ENCODE measurements around the gene TUBGCP6. TPM values are rescaled to one million over a fixed set of nuclear protein-coding genes. Genes with fewer than 3 reads are reported as not detected.

Gene TUBGCP6
- total RNA-seq, 1 experiment from 2014 or later, result 38.6 TPM

DNA sequence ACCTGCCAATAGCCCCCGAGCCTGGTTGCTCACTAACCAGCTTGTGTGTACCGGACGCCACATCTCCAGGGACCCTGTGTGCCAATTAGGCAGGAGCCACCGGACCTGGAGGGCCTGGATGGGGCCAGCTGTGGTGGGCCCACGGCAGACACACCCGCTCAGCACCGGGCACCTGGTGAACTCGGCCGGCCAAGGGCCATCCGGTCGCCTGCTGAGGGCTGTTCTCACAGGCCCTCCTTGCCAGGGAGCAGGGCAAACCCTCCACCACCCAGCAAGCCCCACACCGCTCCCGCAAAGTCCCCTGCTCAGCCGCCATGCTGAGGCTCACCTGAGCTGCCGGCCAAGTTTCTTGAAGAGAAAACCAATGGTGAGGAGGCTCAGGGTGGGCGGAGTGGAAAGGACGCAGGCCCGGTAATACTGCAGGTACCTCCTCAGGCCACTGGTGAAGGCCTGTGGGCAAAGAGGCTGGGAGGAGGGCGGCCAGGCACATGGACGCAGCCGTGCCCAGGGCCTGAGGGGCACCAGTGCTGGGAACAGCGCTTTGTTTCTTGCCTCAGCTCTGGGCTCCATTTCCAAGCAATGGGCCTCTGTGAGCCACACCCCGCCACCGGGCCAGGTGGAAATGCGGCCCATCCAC, 17.1 kb downstream of the TUBGCP6 start:
- peaks cover 9 to 10% of the 10 kb centered on the region in 2 experiments; a peak in 2 of 4 replicates for H3K36me3 ChIP-seq (ENCODE audit: control insufficient read depth in 1 of 2, insufficient read depth in 2 of 2, low read length in 2 of 2)
- H3K9me3 ChIP-seq (ENCODE audit: control insufficient read depth in 1 of 2, insufficient read depth in 1 of 2, low read depth in 1 of 2, low read length in 2 of 2), result no peaks in the 10 kb centered on the region
- no peaks in the 10 kb centered on the region for H4K20me1 ChIP-seq (ENCODE audit: insufficient read depth)
- CTCF ChIA-PET, result no interaction called here
- peaks cover 9% of the 10 kb centered on the region for H3K79me2 ChIP-seq (ENCODE audit: insufficient read depth, low read length)
- H3K9me2 ChIP-seq (ENCODE audit: insufficient read depth), result no peaks in the 10 kb centered on the region
- RAD21 ChIA-PET (ENCODE audit: low non-redundant PET in 1 of 2, low total read pairs in 2 of 2, uncharacterized antibody in 2 of 2, unreplicated experiment in 2 of 2), result no interaction called here
- no peak overlapping the region for H3K9ac ChIP-seq (ENCODE audit: low read length)
- no peaks in the 10 kb centered on the region for H3K4me1 ChIP-seq (ENCODE audit: control insufficient read depth in 1 of 2, insufficient read depth in 2 of 2, low read length in 2 of 2)
- DNase-seq (ENCODE audit: low read depth, low spot score) (no peak), ATAC-seq (no peak)
- no peaks in the 10 kb centered on the region for H3K27me3 ChIP-seq (ENCODE audit: insufficient read depth, low read length)
- no peak overlapping the region for H3K27ac ChIP-seq (ENCODE audit: low read depth, low read length)
- H3K4me3 ChIP-seq (replicated peaks in 1 of 2; ENCODE audit: low read depth in 1 of 2, low read length in 2 of 2), result no peak overlapping the region
- no TSS peak for BruUV-seq (replicated peaks)
- POLR2A ChIA-PET, result no interaction called here
- intact Hi-C loops (cut with micrococcal nuclease), result no loop called here
- TF ChIP-seq CBX3 (IDR thresholded peaks at IDR 0.05; ENCODE audit: low read depth) (no peak), SIN3A (IDR thresholded peaks at IDR 0.05; ENCODE audit: low read depth) (no peak), JUND (IDR thresholded peaks at IDR 0.05) (no peak), RAD21 (IDR thresholded peaks at IDR 0.05; ENCODE audit: low read depth) (no peak), ELF1 (IDR thresholded peaks at IDR 0.05; ENCODE audit: borderline replicate concordance, low read depth) (no peak), TCF7L2 (IDR thresholded peaks at IDR 0.05; ENCODE audit: borderline replicate concordance, extremely low read depth, insufficient read depth, insufficient read length) (no peak), EGR1 (IDR thresholded peaks at IDR 0.05; ENCODE audit: low read depth) (no peak), SRF (IDR thresholded peaks at IDR 0.05; ENCODE audit: low read depth) (no peak), SP1 (IDR thresholded peaks at IDR 0.05; ENCODE audit: low read depth) (no peak), FOSL1 (IDR thresholded peaks at IDR 0.05; ENCODE audit: low read depth) (no peak), POLR2AphosphoS5 (IDR thresholded peaks at IDR 0.05; ENCODE audit: low read depth, low read length) (no peak), EZH2phosphoT487 (IDR thresholded peaks at IDR 0.05; ENCODE audit: borderline replicate concordance) (no peak), CEBPB (IDR thresholded peaks at IDR 0.05; ENCODE audit: low read depth) (no peak), POLR2A (IDR thresholded peaks at IDR 0.05; ENCODE audit: borderline replicate concordance, extremely low read depth, insufficient read depth, insufficient read length) (no peak), EZH2 (IDR thresholded peaks at IDR 0.05) (no peak), YY1 (IDR thresholded peaks at IDR 0.05; ENCODE audit: extremely low read depth, insufficient replicate concordance, low read depth, low read length) (no peak)
- TF ChIP-seq, protein P1, sequence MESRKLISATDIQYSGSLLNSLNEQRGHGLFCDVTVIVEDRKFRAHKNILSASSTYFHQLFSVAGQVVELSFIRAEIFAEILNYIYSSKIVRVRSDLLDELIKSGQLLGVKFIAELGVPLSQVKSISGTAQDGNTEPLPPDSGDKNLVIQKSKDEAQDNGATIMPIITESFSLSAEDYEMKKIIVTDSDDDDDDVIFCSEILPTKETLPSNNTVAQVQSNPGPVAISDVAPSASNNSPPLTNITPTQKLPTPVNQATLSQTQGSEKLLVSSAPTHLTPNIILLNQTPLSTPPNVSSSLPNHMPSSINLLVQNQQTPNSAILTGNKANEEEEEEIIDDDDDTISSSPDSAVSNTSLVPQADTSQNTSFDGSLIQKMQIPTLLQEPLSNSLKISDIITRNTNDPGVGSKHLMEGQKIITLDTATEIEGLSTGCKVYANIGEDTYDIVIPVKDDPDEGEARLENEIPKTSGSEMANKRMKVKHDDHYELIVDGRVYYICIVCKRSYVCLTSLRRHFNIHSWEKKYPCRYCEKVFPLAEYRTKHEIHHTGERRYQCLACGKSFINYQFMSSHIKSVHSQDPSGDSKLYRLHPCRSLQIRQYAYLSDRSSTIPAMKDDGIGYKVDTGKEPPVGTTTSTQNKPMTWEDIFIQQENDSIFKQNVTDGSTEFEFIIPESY (IDR thresholded peaks at IDR 0.05; ENCODE audit: extremely low read depth, insufficient replicate concordance, low read length), result no peak
- TF ChIP-seq, protein P2, sequence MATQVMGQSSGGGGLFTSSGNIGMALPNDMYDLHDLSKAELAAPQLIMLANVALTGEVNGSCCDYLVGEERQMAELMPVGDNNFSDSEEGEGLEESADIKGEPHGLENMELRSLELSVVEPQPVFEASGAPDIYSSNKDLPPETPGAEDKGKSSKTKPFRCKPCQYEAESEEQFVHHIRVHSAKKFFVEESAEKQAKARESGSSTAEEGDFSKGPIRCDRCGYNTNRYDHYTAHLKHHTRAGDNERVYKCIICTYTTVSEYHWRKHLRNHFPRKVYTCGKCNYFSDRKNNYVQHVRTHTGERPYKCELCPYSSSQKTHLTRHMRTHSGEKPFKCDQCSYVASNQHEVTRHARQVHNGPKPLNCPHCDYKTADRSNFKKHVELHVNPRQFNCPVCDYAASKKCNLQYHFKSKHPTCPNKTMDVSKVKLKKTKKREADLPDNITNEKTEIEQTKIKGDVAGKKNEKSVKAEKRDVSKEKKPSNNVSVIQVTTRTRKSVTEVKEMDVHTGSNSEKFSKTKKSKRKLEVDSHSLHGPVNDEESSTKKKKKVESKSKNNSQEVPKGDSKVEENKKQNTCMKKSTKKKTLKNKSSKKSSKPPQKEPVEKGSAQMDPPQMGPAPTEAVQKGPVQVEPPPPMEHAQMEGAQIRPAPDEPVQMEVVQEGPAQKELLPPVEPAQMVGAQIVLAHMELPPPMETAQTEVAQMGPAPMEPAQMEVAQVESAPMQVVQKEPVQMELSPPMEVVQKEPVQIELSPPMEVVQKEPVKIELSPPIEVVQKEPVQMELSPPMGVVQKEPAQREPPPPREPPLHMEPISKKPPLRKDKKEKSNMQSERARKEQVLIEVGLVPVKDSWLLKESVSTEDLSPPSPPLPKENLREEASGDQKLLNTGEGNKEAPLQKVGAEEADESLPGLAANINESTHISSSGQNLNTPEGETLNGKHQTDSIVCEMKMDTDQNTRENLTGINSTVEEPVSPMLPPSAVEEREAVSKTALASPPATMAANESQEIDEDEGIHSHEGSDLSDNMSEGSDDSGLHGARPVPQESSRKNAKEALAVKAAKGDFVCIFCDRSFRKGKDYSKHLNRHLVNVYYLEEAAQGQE (IDR thresholded peaks at IDR 0.05; ENCODE audit: low read depth), result no peak
- TF ChIP-seq, protein P3, sequence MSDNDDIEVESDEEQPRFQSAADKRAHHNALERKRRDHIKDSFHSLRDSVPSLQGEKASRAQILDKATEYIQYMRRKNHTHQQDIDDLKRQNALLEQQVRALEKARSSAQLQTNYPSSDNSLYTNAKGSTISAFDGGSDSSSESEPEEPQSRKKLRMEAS (IDR thresholded peaks at IDR 0.05), result no peak
- TF ChIP-seq, protein P4, sequence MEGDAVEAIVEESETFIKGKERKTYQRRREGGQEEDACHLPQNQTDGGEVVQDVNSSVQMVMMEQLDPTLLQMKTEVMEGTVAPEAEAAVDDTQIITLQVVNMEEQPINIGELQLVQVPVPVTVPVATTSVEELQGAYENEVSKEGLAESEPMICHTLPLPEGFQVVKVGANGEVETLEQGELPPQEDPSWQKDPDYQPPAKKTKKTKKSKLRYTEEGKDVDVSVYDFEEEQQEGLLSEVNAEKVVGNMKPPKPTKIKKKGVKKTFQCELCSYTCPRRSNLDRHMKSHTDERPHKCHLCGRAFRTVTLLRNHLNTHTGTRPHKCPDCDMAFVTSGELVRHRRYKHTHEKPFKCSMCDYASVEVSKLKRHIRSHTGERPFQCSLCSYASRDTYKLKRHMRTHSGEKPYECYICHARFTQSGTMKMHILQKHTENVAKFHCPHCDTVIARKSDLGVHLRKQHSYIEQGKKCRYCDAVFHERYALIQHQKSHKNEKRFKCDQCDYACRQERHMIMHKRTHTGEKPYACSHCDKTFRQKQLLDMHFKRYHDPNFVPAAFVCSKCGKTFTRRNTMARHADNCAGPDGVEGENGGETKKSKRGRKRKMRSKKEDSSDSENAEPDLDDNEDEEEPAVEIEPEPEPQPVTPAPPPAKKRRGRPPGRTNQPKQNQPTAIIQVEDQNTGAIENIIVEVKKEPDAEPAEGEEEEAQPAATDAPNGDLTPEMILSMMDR (IDR thresholded peaks at IDR 0.05 in 2 of 3, conservative IDR thresholded peaks at IDR 0.05 in 1 of 3; ENCODE audit: borderline replicate concordance in 1 of 3, insufficient read depth in 1 of 3, low read depth in 2 of 3, low read length in 2 of 3), result no peak
- no peak overlapping the region for H3K4me2 ChIP-seq (ENCODE audit: low read length)
- H2AFZ ChIP-seq (ENCODE audit: low read depth, low read length, poor library complexity, severe bottlenecking), result no peak overlapping the region

Measured in HCT116 (cell line).